Measurements from ENCODE around the gene JPT2.
A peak's percentile ranks its signal among the peaks of the same experiment; 100 is the strongest.
"Not testable (repeated sequence)": the region's sequence is repeated elsewhere in the genome, so short reads cannot be mapped to it uniquely, and the experiment has no call there.

Gene JPT2

GRCh38 chr16:1710811-1711507 is 32.9 kb downstream of the JPT2 start:
- DNase-seq = no peak

DNA sequence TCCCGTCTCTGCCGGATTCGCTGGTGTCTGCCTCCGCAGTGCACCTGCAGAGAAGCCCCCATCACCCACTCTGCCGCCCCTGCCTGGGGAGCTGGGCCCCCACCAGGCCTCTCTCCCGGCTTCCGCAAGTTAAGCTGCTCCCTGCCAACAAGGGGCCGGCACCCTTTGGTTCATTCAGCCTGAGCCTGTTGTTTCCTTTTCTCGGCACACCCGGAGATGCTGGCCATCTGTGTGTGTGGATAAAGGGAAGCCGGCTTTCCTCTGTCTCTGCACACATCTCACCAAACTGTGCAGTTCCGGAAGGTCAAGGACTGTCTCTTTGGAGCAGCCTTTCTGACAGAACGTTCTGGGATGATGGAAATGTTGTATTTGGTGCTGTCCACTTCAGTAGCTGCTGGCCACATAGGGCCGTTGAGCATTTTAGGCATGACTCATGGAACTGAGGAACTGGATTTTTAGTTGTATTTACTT is 34.7 kb downstream of the JPT2 start:
- peak; percentile 57 for DNase-seq

- DNase-seq = no peak
These were observed 35.3 kb downstream of the JPT2 start for GRCh38 chr16:1713331-1713730.

DNA sequence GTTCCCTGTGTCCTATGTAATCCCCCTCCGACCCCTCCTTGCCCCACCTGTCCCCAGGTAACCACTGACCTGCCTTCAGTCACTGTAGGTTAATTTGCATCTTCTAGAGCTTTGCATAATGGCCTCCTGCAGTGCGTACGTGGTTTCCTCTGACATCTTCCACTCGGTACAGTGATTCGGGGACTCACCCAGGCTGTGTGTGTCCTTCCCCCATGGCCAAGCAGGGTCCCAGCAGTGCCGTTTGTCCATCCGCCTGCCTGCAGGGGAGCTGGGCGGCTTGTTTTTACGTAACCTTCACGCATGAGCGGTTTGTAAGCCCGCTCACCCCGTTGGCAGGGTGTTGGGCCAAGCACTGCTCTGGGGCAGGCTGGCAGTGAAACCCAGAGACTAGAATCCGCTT is 35.9 kb downstream of the JPT2 start:
- DNase-seq = peak; percentile 12

GRCh38 chr16:1715220-1715619 is 37.1 kb downstream of the JPT2 start:
- no peak for DNase-seq

- DNase-seq = not testable (repeated sequence)
These were observed 40.2 kb downstream of the JPT2 start for GRCh38 chr16:1718236-1718635.

GRCh38 chr16:1719559-1720229 is 41.6 kb downstream of the JPT2 start:
- peak; percentile 10 for DNase-seq

DNA sequence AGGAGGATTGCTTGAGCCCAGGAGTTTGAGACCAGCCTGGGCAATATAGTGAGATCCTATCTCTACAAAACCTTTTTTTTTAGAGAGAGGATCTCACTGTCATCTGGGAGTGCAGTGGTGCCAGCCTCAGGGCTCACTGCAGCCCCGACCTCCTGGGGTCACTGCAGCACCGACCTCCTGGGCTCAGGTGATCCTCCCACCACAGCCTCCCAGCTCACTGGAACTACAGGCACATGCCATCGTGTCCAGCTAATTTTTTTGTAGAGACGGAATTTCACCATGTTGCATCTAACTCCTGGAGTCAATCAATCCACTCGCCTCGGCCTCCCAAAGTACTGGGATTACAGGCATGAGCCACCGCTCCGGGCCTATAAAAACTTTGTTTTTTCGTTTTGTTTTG is 43.3 kb downstream of the JPT2 start:
- no peak for DNase-seq

DNA sequence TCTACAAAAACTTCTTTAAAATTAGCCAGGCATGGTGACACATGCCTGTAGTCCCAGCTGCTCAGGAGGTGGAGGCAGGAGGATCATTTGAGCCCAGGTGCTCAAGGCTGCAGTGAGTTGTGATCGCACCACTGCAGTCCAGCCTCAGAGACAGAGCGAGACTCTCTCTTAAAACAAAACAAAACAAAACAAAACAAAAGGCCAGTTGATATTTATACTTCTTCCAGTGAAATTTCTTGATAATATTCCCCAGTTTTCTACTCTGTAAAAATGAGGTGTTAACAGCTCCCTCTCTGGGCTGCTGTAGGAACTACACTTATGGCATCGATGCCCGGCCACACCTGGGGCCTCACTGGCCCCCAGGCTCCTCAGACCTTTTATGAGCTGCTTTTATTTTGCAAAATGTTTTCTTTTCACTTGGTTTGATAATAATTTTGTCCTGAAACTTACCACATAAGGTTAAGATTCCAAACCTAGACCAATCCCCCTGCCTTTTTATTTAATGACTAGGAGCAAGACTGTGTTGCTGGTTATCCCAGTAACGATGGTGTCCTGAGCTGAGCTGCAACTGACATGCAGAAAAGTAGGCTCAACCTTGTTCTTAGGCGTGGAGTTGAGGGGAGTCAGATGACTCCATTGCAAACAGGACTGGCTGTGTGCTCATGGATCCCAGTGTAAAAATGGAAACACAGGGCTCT is 45.5 kb downstream of the JPT2 start:
- peak; percentile 69 for DNase-seq

DNA sequence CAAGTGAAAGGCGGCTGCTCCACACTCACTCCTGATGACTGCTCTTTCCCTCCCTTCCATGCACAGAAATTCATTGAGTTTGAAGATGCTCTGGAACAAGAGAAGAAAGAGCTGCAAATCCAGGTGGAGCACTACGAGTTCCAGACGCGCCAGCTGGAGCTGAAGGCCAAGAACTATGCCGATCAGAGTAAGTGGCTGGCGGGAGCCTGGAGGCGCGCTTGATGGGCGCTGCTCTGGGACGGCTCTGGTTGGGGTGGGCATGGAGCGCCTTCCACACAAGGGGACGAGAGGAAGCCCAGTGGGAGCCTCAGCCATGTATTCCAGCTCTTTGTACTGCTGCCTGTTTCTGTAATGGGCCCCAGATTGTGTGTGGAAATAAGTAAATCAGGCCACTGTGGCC is 46.4 kb downstream of the JPT2 start:
- no peak for DNase-seq

GRCh38 chr16:1726661-1727502 is 48.8 kb downstream of the JPT2 start:
- DNase-seq = no peak

DNA sequence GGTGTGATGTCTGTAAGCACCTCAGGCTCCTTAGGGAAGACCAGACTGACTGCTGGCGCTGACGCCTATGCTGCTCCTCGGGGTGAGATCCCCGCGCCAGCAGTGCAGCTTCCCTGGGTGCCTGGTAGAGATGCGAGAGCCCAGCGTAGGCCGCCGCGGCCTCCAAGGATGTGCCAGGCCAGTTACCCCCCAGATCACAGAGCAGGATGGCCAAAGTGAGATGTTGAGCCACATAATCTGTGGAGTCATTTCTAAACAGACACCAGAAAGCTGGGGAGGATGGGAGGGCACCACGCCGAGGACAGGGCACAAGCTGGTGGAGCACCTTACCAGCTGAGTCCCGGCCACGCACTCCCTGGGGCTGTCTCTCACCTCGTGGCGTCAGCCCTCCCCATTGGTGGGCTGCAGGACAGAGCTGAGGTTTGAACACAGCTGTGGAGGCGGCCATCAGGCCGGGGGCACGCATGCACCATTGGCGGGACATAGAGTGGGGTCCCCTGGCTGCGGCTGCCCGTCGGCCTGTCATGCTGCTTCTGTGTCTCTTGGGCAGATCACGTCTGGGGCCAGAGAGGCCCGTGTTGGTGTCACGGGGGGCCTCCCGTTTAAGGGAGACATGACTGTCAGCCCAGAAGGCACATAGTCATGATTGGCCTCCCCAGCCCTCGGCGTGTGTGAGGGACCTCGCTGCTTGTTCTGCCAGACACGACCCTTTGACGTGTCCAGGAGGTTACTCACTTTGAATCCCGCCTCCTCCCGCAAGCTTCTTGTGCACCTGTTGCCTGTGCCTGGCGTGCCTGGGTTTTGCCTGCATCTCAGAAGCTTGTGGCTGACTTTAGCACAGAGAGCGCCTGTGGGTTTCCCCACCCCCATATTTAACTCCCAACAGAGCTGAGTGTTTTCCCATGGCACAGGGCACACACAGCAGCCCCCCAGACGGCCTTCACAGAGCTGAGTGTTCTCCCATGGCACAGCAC is 49.9 kb downstream of the JPT2 start:
- no peak for DNase-seq

GRCh38 chr16:1729026-1729425 is 50.9 kb downstream of the JPT2 start:
- no peak for DNase-seq

- no peak for DNase-seq
These were observed 51.4 kb downstream of the JPT2 start for GRCh38 chr16:1729445-1729844.

- DNase-seq = no peak
These were observed 53.0 kb downstream of the JPT2 start for GRCh38 chr16:1731073-1731472.

DNA sequence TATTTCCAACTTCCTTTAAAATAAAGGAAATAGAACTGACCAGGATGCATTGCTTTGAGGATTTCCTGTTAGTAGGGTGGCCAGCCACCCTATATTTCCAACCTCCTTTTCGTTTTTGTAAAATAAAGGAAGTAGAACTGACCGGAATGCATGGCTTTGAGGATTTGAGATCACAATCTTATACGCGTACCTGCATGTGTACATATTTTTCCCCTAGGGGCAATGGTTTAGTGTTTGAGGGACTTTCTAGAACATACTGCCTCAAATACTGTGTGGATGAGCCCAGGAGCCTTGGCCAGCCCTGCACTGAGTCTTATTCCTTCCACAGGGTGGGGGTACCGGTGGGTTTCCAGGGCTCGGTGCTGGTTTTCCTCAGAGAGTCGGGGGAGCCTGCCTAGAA is 53.5 kb downstream of the JPT2 start:
- DNase-seq = no peak

GRCh38 chr16:1732071-1732470 is 54.0 kb downstream of the JPT2 start:
- no peak for DNase-seq

- not testable (repeated sequence) for DNase-seq
These were observed 54.5 kb downstream of the JPT2 start for GRCh38 chr16:1732551-1732987.

- no peak for DNase-seq
These were observed 56.0 kb downstream of the JPT2 start for GRCh38 chr16:1734123-1734522.

- DNase-seq = no peak
These were observed 56.7 kb downstream of the JPT2 start for GRCh38 chr16:1734816-1735215.

- no peak for DNase-seq
These were observed 62.2 kb downstream of the JPT2 start for GRCh38 chr16:1740234-1740633.

Data from hematopoietic multipotent progenitor cell treated with erythropoietin and hydrocortisone succinate and interleukin-3 and kit ligand, for 4 days (in vitro differentiated cells).